ENCODE measurements around the gene CRACDL. TPM values are rescaled to one million over a fixed set of nuclear protein-coding genes. Genes with fewer than 3 reads are reported as not detected.

Gene CRACDL
- polyA plus RNA-seq, 1 of the 3 experiments (the other 2 are of a cell fraction), result not detected

- H3F3A ChIP-seq (replicated peaks; ENCODE audit: insufficient read depth), result no peaks in the 10 kb centered on the region
- H3K9me2 ChIP-seq, result no peaks in the 10 kb centered on the region
- no peaks in the 10 kb centered on the region for H3K9me3 ChIP-seq
- peaks cover 0 to 11% of the 10 kb centered on the region in 2 experiments; a peak in 1 of 4 replicates for H3K4me1 ChIP-seq (ENCODE audit: control insufficient read depth in 1 of 2, insufficient read depth in 2 of 2, low read depth in 1 of 2, low read length in 1 of 2)
- no peak for TF ChIP-seq RXRA (IDR thresholded peaks at IDR 0.05; ENCODE audit: borderline replicate concordance, low read depth)
- no peak for TF ChIP-seq PBX3 (IDR thresholded peaks at IDR 0.05)
- no peak for TF ChIP-seq GATA2 (CRISPR knock-in tag; IDR thresholded peaks at IDR 0.05)
- no peak for TF ChIP-seq RCOR1 (IDR thresholded peaks at IDR 0.05; ENCODE audit: low read length)
- no peak for TF ChIP-seq FOXM1 (IDR thresholded peaks at IDR 0.05; ENCODE audit: low read depth)
- TF ChIP-seq FOXJ3 (CRISPR knock-in tag; IDR thresholded peaks at IDR 0.05), result no peak
- no peak for TF ChIP-seq NFIC (IDR thresholded peaks at IDR 0.05; ENCODE audit: borderline replicate concordance)
- TF ChIP-seq TEAD4 (IDR thresholded peaks at IDR 0.05; ENCODE audit: borderline replicate concordance, insufficient read depth), result no peak
- no peak for TF ChIP-seq MEF2A (IDR thresholded peaks at IDR 0.05; ENCODE audit: borderline replicate concordance, low read depth)
- no peak for TF ChIP-seq IRF3 (IDR thresholded peaks at IDR 0.05; ENCODE audit: low read depth, low read length)
- no peak for TF ChIP-seq EZH2phosphoT487 (IDR thresholded peaks at IDR 0.05; ENCODE audit: borderline replicate concordance, low read depth)
- no peak for TF ChIP-seq MAX (IDR thresholded peaks at IDR 0.05; ENCODE audit: low read depth)
- no peak for TF ChIP-seq EP300 (IDR thresholded peaks at IDR 0.05; ENCODE audit: borderline replicate concordance in 1 of 2, low read depth in 1 of 2, low read length in 1 of 2)
- POLR2A ChIA-PET, result no interaction called here
- H3K27ac ChIP-seq (ENCODE audit: low read depth in 2 of 2, low read length in 1 of 2), result no peak overlapping the region
- no peak overlapping the region for H3K9ac ChIP-seq
- no peak overlapping the region for H2AFZ ChIP-seq (ENCODE audit: low read depth)
- H3K27me3 ChIP-seq (ENCODE audit: insufficient read depth), result no peaks in the 10 kb centered on the region
- no peak for DNase-seq
- H3K79me2 ChIP-seq (ENCODE audit: insufficient read depth), result no peaks in the 10 kb centered on the region
- 64% methylated on average over 8 of the region's 8 CpGs for WGBS (ENCODE audit: low lambda C conversion rate)
- H3K36me3 ChIP-seq (replicated peaks in 1 of 2; ENCODE audit: control insufficient read depth in 1 of 2, insufficient read depth in 2 of 2, low read length in 1 of 2), result no peaks in the 10 kb centered on the region
- no peak overlapping the region for H3K4me3 ChIP-seq (ENCODE audit: low read depth in 2 of 2, low read length in 1 of 2)
- H3K4me2 ChIP-seq, result no peak overlapping the region
- CTCF ChIA-PET, result interaction anchor here (0.9 kb wide), 1 partner anchor 12 kb away, joined by 3 read pairs; the partner anchor contains the start of gene CRACDL
- H4K20me1 ChIP-seq (ENCODE audit: insufficient read depth), result no peaks in the 10 kb centered on the region
Observed at GRCh38 chr2:98947554-98947953, 11.5 kb upstream of the CRACDL start.

- no peaks in the 10 kb centered on the region for H3K9me2 ChIP-seq
- no peak overlapping the region for H3K4me2 ChIP-seq
- no peak overlapping the region for H2AFZ ChIP-seq (ENCODE audit: low read depth)
- no peaks in the 10 kb centered on the region for H3K79me2 ChIP-seq (ENCODE audit: insufficient read depth)
- no peaks in the 10 kb centered on the region for H3K27me3 ChIP-seq (ENCODE audit: insufficient read depth)
- 76% methylated on average over 9 of the region's 9 CpGs for WGBS (ENCODE audit: low lambda C conversion rate)
- peaks cover 0 to 11% of the 10 kb centered on the region in 2 experiments; a peak in 1 of 4 replicates for H3K4me1 ChIP-seq (ENCODE audit: control insufficient read depth in 1 of 2, insufficient read depth in 2 of 2, low read depth in 1 of 2, low read length in 1 of 2)
- H3K4me3 ChIP-seq (ENCODE audit: low read depth in 2 of 2, low read length in 1 of 2), result no peak overlapping the region
- POLR2A ChIA-PET, result no interaction called here
- no peaks in the 10 kb centered on the region for H3K36me3 ChIP-seq (replicated peaks in 1 of 2; ENCODE audit: control insufficient read depth in 1 of 2, insufficient read depth in 2 of 2, low read length in 1 of 2)
- H4K20me1 ChIP-seq (ENCODE audit: insufficient read depth), result no peaks in the 10 kb centered on the region
- no peak overlapping the region for H3K27ac ChIP-seq (ENCODE audit: low read depth in 2 of 2, low read length in 1 of 2)
- no peaks in the 10 kb centered on the region for H3F3A ChIP-seq (replicated peaks; ENCODE audit: insufficient read depth)
- no peak overlapping the region for H3K9ac ChIP-seq
- CTCF ChIA-PET, result no interaction called here
- DNase-seq, result no peak
- H3K9me3 ChIP-seq, result no peaks in the 10 kb centered on the region
- TF ChIP-seq TEAD4 (IDR thresholded peaks at IDR 0.05; ENCODE audit: borderline replicate concordance, insufficient read depth) (no peak), FOXJ3 (CRISPR knock-in tag; IDR thresholded peaks at IDR 0.05) (no peak), EP300 (IDR thresholded peaks at IDR 0.05; ENCODE audit: borderline replicate concordance in 1 of 2, low read depth in 1 of 2, low read length in 1 of 2) (no peak), TCF12 (IDR thresholded peaks at IDR 0.05) (no peak), SIN3A (IDR thresholded peaks at IDR 0.05; ENCODE audit: borderline replicate concordance, low read depth, low read length) (no peak), ZBTB33 (IDR thresholded peaks at IDR 0.05; ENCODE audit: borderline replicate concordance, low read depth) (no peak), IRF3 (IDR thresholded peaks at IDR 0.05; ENCODE audit: low read depth, low read length) (no peak), FOXM1 (IDR thresholded peaks at IDR 0.05; ENCODE audit: low read depth) (no peak), RCOR1 (IDR thresholded peaks at IDR 0.05; ENCODE audit: low read length) (no peak), CHD2 (IDR thresholded peaks at IDR 0.05; ENCODE audit: low read length, partially characterized antibody) (no peak), CTCF (IDR thresholded peaks at IDR 0.05) (no peak), TAF1 (IDR thresholded peaks at IDR 0.05; ENCODE audit: borderline replicate concordance, low read depth, low read length) (no peak)
Observed at GRCh38 chr2:98946855-98947254, 10.8 kb upstream of the CRACDL start.

All from SK-N-SH (cell line).